Measurements from ENCODE around the gene MRPL37.

Gene MRPL37

DNA sequence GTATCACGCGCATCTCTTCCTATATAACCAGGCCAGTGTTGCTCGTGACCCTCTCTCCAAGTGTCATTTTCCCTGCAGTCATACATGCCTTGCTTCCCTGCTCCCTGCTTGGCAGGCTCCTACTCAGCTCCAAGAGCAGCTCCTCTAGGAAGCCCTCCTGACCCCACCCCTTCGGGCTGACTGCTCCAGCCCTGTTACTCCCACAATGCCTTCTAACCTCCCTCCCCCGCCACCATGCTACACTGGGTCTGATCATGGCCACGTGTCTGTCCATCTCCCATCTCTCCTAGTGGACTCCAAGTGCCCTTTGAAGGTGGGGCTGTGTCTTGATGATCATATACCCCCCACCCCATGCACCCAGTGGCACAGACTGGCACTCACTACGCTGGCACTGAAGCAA is 44.7 kb downstream of the MRPL37 start:
- Histone ChIP-seq H3K9me3 (ENCODE audit: insufficient read depth, low read length) (no peaks in the 10 kb centered on the region), H2AFZ (ENCODE audit: low read depth, low read length) (no peak overlapping the region), H3K4me3 (ENCODE audit: low read length) (no peak overlapping the region), H3K9ac (ENCODE audit: low read length) (no peak overlapping the region), H3K36me3 (replicated peaks; ENCODE audit: low read depth, low read length) (no peaks in the 10 kb centered on the region), H3K79me2 (ENCODE audit: low read length) (no peaks in the 10 kb centered on the region), H4K20me1 (ENCODE audit: insufficient read depth, low read length) (no peaks in the 10 kb centered on the region), H3K27me3 (ENCODE audit: low read depth, low read length) (no peaks in the 10 kb centered on the region), H3K4me2 (ENCODE audit: low read length) (no peak overlapping the region), H3K27ac (ENCODE audit: low read length) (no peak overlapping the region), H3K4me1 (ENCODE audit: low read length) (no peaks in the 10 kb centered on the region)
- no peak for TF ChIP-seq EZH2phosphoT487 (IDR thresholded peaks at IDR 0.05; ENCODE audit: low read depth)
- TF ChIP-seq CTCF (IDR thresholded peaks at IDR 0.05; ENCODE audit: low read depth, low read length), result no peak

- H3K4me2 ChIP-seq (ENCODE audit: low read length), result no peak overlapping the region
- H3K27me3 ChIP-seq (ENCODE audit: low read depth, low read length), result no peaks in the 10 kb centered on the region
- no peaks in the 10 kb centered on the region for H3K9me3 ChIP-seq (ENCODE audit: insufficient read depth, low read length)
- no peaks in the 10 kb centered on the region for H3K36me3 ChIP-seq (replicated peaks; ENCODE audit: low read depth, low read length)
- TF ChIP-seq CTCF (IDR thresholded peaks at IDR 0.05; ENCODE audit: low read depth, low read length), result no peak
- no peak for TF ChIP-seq EZH2phosphoT487 (IDR thresholded peaks at IDR 0.05; ENCODE audit: low read depth)
- H3K27ac ChIP-seq (ENCODE audit: low read length), result no peak overlapping the region
- no peak overlapping the region for H3K4me3 ChIP-seq (ENCODE audit: low read length)
- no peaks in the 10 kb centered on the region for H3K79me2 ChIP-seq (ENCODE audit: low read length)
- H4K20me1 ChIP-seq (ENCODE audit: insufficient read depth, low read length), result no peaks in the 10 kb centered on the region
- no peak overlapping the region for H3K9ac ChIP-seq (ENCODE audit: low read length)
- H2AFZ ChIP-seq (ENCODE audit: low read depth, low read length), result no peak overlapping the region
- no peaks in the 10 kb centered on the region for H3K4me1 ChIP-seq (ENCODE audit: low read length)
Measured at GRCh38 chr1:54245501-54245900, 45.5 kb downstream of the MRPL37 start.

DNA sequence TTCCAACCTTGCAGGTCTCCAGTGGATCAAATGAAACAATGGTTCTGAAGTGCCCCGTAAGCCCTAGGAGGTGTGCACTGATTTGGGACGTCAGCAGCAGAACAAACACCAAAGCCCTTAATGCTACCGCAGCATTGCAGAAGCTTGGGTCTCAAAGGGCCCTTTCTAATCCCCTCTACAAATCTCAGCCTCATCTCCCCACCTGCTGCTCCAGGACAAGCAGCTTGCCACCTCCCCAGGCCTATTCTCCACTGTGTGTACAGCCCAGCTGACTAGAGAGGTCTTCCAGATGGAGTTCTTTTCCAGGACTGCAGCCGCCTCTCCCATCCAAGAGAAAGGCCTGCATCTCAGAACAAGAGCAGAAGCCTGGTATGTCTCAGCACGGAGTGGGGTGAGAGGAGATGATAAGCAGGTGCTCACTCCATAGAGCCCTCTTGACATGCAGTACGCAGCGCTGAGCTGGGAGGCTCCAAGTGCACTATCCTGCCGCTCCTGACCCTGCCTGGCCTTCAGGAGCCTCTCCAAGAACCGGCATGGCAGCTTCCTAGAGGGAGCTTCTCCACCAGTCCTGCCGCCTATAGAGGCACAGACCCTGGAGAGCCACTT is 46.3 kb downstream of the MRPL37 start:
- no peaks in the 10 kb centered on the region for H3K36me3 ChIP-seq (replicated peaks; ENCODE audit: low read depth, low read length)
- H2AFZ ChIP-seq (ENCODE audit: low read depth, low read length), result no peak overlapping the region
- H4K20me1 ChIP-seq (ENCODE audit: insufficient read depth, low read length), result no peaks in the 10 kb centered on the region
- no peak overlapping the region for H3K9ac ChIP-seq (ENCODE audit: low read length)
- H3K4me1 ChIP-seq (ENCODE audit: low read length), result no peaks in the 10 kb centered on the region
- no peak overlapping the region for H3K27ac ChIP-seq (ENCODE audit: low read length)
- no peaks in the 10 kb centered on the region for H3K9me3 ChIP-seq (ENCODE audit: insufficient read depth, low read length)
- H3K79me2 ChIP-seq (ENCODE audit: low read length), result no peaks in the 10 kb centered on the region
- no peak overlapping the region for H3K4me3 ChIP-seq (ENCODE audit: low read length)
- no peak for TF ChIP-seq EZH2phosphoT487 (IDR thresholded peaks at IDR 0.05; ENCODE audit: low read depth)
- no peak for TF ChIP-seq CTCF (IDR thresholded peaks at IDR 0.05; ENCODE audit: low read depth, low read length)
- no peak overlapping the region for H3K4me2 ChIP-seq (ENCODE audit: low read length)
- H3K27me3 ChIP-seq (ENCODE audit: low read depth, low read length), result no peaks in the 10 kb centered on the region

DNA sequence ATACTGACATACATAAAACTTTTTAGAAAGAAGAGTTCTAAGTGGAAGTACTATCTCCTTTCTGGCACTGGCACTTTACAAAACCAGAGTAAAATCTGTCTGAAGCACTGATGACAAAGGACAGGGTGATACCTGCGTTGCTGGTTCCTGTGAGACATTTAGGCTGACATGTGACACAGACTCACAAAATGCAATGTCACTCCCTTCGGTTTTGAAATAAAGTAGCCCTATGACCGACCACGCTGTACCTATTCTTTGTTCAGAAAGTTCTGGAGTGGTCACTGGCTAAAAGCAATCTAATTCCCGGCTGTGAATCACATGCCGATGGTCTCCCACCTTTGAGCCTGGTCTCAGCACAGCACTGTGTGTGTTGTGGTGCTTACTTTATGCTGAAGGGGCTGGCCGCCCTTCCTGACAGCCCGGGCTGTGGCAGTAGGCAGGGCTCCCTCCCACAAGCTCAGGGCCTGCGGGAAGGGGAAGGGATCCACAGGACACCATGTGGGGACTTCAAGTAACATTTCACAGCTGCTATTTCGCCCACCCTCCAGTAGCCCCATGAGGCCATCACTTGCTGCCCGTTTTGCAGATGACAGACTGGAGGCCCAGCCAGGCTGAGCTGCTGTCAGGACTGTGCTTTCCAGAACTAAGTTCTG is 48.0 kb downstream of the MRPL37 start:
- Histone ChIP-seq H3K4me1 (ENCODE audit: low read length) (no peaks in the 10 kb centered on the region), H2AFZ (ENCODE audit: low read depth, low read length) (no peak overlapping the region), H3K4me3 (ENCODE audit: low read length) (no peak overlapping the region), H3K9me3 (ENCODE audit: insufficient read depth, low read length) (no peaks in the 10 kb centered on the region), H3K27me3 (ENCODE audit: low read depth, low read length) (no peaks in the 10 kb centered on the region), H3K27ac (ENCODE audit: low read length) (no peak overlapping the region), H3K36me3 (replicated peaks; ENCODE audit: low read depth, low read length) (no peaks in the 10 kb centered on the region), H3K9ac (ENCODE audit: low read length) (no peak overlapping the region), H3K4me2 (ENCODE audit: low read length) (no peak overlapping the region), H4K20me1 (ENCODE audit: insufficient read depth, low read length) (no peaks in the 10 kb centered on the region), H3K79me2 (ENCODE audit: low read length) (no peaks in the 10 kb centered on the region)
- TF ChIP-seq EZH2phosphoT487 (IDR thresholded peaks at IDR 0.05; ENCODE audit: low read depth) (no peak), CTCF (IDR thresholded peaks at IDR 0.05; ENCODE audit: low read depth, low read length) (no peak)

Measured in OCI-LY3 (cell line).